H1 (cell line): ENCODE results near the gene SCN2B. TPM values are rescaled to one million over a fixed set of nuclear protein-coding genes. Genes with fewer than 3 reads are reported as not detected.

Experiments
- CTCF ChIA-PET: fragments of 300-600 bp; sonication (Branson Sonifier 250); formaldehyde crosslinking; loops from one replicate; lab custom pipeline; 2021; ENCODE audit not compliant: partially characterized antibody; lab: Charles Lee
- POLR2A ChIA-PET: fragments of 300-600 bp; sonication (Branson Sonifier 250); formaldehyde crosslinking; loops from one replicate; lab custom pipeline; 2021; ENCODE audit warnings: inconsistent platforms; ENCODE audit not compliant: partially characterized antibody; lab: Charles Lee
- DNase-seq, 2 experiments: peaks; one replicate each; pipeline versions ENCODE4 v3.0.0 to v3.0.0-alpha.2; 2010 to 2022; ENCODE audit warnings: low spot score in 2 of 2, low read depth in 1 of 2, mixed read lengths in 1 of 2
- FAIRE-seq: peaks from 2 replicates; lab custom pipeline; 2011; peaks lifted over from hg19 to GRCh38; lab: Jason Lieb, UNC
- H2AFZ ChIP-seq: 2 replicates; pipeline ENCODE4 v1.8.1; 2012; ENCODE audit warnings: low read length, inconsistent platforms
- H2AK5ac ChIP-seq: 2 replicates; pipeline ENCODE4 v1.6.1; 2013; ENCODE audit warnings: low read depth, low read length
- H2BK120ac ChIP-seq: replicated peaks from 2 replicates; pipeline ENCODE3; 2013; ENCODE audit warnings: low read depth, low read length, inconsistent platforms
- H2BK12ac ChIP-seq: 2 replicates; pipeline ENCODE4 v1.6.1; 2013; ENCODE audit warnings: low read depth, low read length
- H2BK15ac ChIP-seq: 2 replicates; pipeline ENCODE4 v1.6.1; 2013; ENCODE audit warnings: low read length
- H2BK20ac ChIP-seq: 2 replicates; pipeline ENCODE4 v1.6.1; 2013; ENCODE audit warnings: low read length
- H2BK5ac ChIP-seq: 2 replicates; pipeline ENCODE4 v1.6.1; 2013; ENCODE audit warnings: low read depth, low read length
- H3K14ac ChIP-seq: 2 replicates; pipeline ENCODE4 v1.6.1; 2013; ENCODE audit warnings: inconsistent platforms; ENCODE audit not compliant: insufficient read length
- H3K18ac ChIP-seq: 2 replicates; pipeline ENCODE4 v1.6.1; 2013; ENCODE audit warnings: low read length; ENCODE audit errors: extremely low read depth
- H3K23ac ChIP-seq: 2 replicates; pipeline ENCODE4 v1.6.1; 2013; ENCODE audit warnings: inconsistent platforms; ENCODE audit not compliant: insufficient read length
- H3K23me2 ChIP-seq: 2 replicates; pipeline ENCODE4 v1.6.1; 2013; ENCODE audit warnings: low read depth, low read length
- H3K27ac ChIP-seq: 2 replicates; pipeline ENCODE4 v1.6.1; 2011; ENCODE audit warnings: low read depth, low read length, inconsistent platforms
- H3K27me3 ChIP-seq, 4 experiments: replicated peaks in 1 of 4; 1 replicate in 1 of 4; 2 replicates in 3 of 4; pipeline versions ENCODE4 v1.6.1 to v1.8.1; 2011 to 2013; ENCODE audit warnings: low read length in 3 of 4, mild to moderate bottlenecking in 3 of 4, inconsistent platforms in 2 of 4, mixed read lengths in 2 of 4, moderate library complexity in 1 of 4; ENCODE audit not compliant: control insufficient read depth in 3 of 4, insufficient read depth in 3 of 4; ENCODE audit errors: extremely low read depth in 1 of 4
- H3K36me3 ChIP-seq, 4 experiments: 2 replicates each; pipeline versions ENCODE4 v1.6.1 to v1.8.1; 2011 to 2013; ENCODE audit warnings: mild to moderate bottlenecking in 4 of 4, low read length in 3 of 4, moderate library complexity in 2 of 4, control low read depth in 1 of 4, inconsistent platforms in 1 of 4; ENCODE audit not compliant: insufficient read depth in 4 of 4, control insufficient read depth in 2 of 4
- H3K4ac ChIP-seq: replicated peaks from 2 replicates; pipeline ENCODE3; 2013; ENCODE audit warnings: low read length, low read depth, mixed read lengths, inconsistent platforms; ENCODE audit not compliant: insufficient read length
- H3K4me1 ChIP-seq, 4 experiments: replicated peaks in 1 of 4; 1 replicate in 1 of 4; 2 replicates in 3 of 4; pipeline versions ENCODE4 v1.6.1 to v1.8.1; 2011 to 2013; ENCODE audit warnings: low read length in 3 of 4, inconsistent platforms in 2 of 4, mixed read lengths in 1 of 4; ENCODE audit not compliant: insufficient read depth in 4 of 4, control insufficient read depth in 3 of 4
- H3K4me2 ChIP-seq, 2 experiments: 2 replicates each; pipeline versions ENCODE4 v1.6.1 to v1.8.1; 2011 to 2013; ENCODE audit warnings: low read depth in 2 of 2, low read length in 2 of 2, control low read depth in 1 of 2, inconsistent platforms in 1 of 2, mild to moderate bottlenecking in 1 of 2; ENCODE audit not compliant: insufficient read depth in 1 of 2
- H3K4me3 ChIP-seq, 4 experiments: fragments of 200-600, 300-600 bp in 1 of 4; sonication (generic), shearing (Covaris generic), sonication (Bioruptor Twin) in 1 of 4; 2 replicates each; pipeline versions ENCODE4 v1.5.1 to v1.8.1; 2011 to 2016; ENCODE audit warnings: low read length in 4 of 4, low read depth in 3 of 4, control low read depth in 2 of 4, inconsistent platforms in 2 of 4, mild to moderate bottlenecking in 2 of 4, mixed read lengths in 1 of 4, moderate library complexity in 1 of 4; ENCODE audit not compliant: insufficient read depth in 2 of 4; ENCODE audit errors: extremely low read depth in 1 of 4
- H3K56ac ChIP-seq: replicated peaks from 2 replicates; pipeline ENCODE3; 2013; ENCODE audit warnings: low read depth, mild to moderate bottlenecking, mixed read lengths, low read length, inconsistent platforms; ENCODE audit not compliant: insufficient read length
- H3K79me1 ChIP-seq: 2 replicates; pipeline ENCODE4 v1.6.1; 2013; ENCODE audit warnings: low read depth, low read length, control low read depth
- H3K79me2 ChIP-seq, 2 experiments: 2 replicates each; pipeline versions ENCODE4 v1.6.1 to v1.8.1; 2012 to 2013; ENCODE audit warnings: low read length in 2 of 2, mild to moderate bottlenecking in 2 of 2, inconsistent platforms in 1 of 2; ENCODE audit not compliant: insufficient read depth in 2 of 2, control insufficient read depth in 1 of 2
- H3K9ac ChIP-seq, 4 experiments: replicated peaks in 1 of 4; 1 replicate in 1 of 4; 2 replicates in 3 of 4; pipeline versions ENCODE4 v1.6.1 to v1.8.1; 2011 to 2013; ENCODE audit warnings: low read depth in 3 of 4, low read length in 3 of 4, control low read depth in 2 of 4, mild to moderate bottlenecking in 2 of 4, moderate library complexity in 2 of 4, inconsistent platforms in 1 of 4; ENCODE audit errors: extremely low read depth in 1 of 4
- H3K9me3 ChIP-seq, 2 experiments: 2 replicates each; pipeline versions ENCODE4 v1.6.1 to v1.8.1; 2012 to 2013; ENCODE audit warnings: mild to moderate bottlenecking in 2 of 2, moderate library complexity in 2 of 2, control low read depth in 1 of 2, inconsistent platforms in 1 of 2, low read depth in 1 of 2, low read length in 1 of 2, mixed read lengths in 1 of 2; ENCODE audit not compliant: insufficient read depth in 2 of 2
- H4K20me1 ChIP-seq, 2 experiments: replicated peaks in 1 of 2; 2 replicates each; pipeline versions ENCODE3 to v1.8.1; 2011 to 2013; ENCODE audit warnings: inconsistent platforms in 2 of 2, low read length in 2 of 2, mild to moderate bottlenecking in 1 of 2; ENCODE audit not compliant: insufficient read depth in 2 of 2, control insufficient read depth in 1 of 2
- H4K5ac ChIP-seq: 2 replicates; pipeline ENCODE4 v1.6.1; 2013; ENCODE audit warnings: low read length, low read depth, mixed read lengths, inconsistent platforms; ENCODE audit not compliant: insufficient read length
- H4K8ac ChIP-seq: 2 replicates; pipeline ENCODE4 v1.8.0; 2013; ENCODE audit warnings: mild to moderate bottlenecking, moderate library complexity, low read length, inconsistent platforms; ENCODE audit not compliant: insufficient read depth; ENCODE audit errors: extremely low read depth
- H4K91ac ChIP-seq: replicated peaks from 2 replicates; pipeline ENCODE3; 2013; ENCODE audit warnings: low read length, mixed read lengths, inconsistent platforms; ENCODE audit not compliant: insufficient read length
- ATF3 ChIP-seq: IDR thresholded peaks from 2 replicates; pipeline ENCODE4 v1.6.1; 2011; ENCODE audit warnings: low read depth, mild to moderate bottlenecking, low read length; ENCODE audit not compliant: insufficient read depth
- BCL11A ChIP-seq, 2 experiments: IDR thresholded peaks; one replicate each; pipeline ENCODE4 v1.6.1; 2011; ENCODE audit warnings: low read depth in 2 of 2, low read length in 2 of 2, mild to moderate bottlenecking in 2 of 2
- CHD2 ChIP-seq: IDR thresholded peaks from 2 replicates; pipeline ENCODE4 v1.6.1; 2012; ENCODE audit warnings: low read length, improper control_type of control experiment
- CREB1 ChIP-seq: IDR thresholded peaks from 2 replicates; pipeline ENCODE4 v1.6.1; 2012; ENCODE audit warnings: inconsistent platforms
- HDAC2 ChIP-seq, 2 experiments: fragments of 300-600 bp in 1 of 2; sonication (generic) in 1 of 2; IDR thresholded peaks; 2 replicates each; pipeline ENCODE4 v1.6.1; 2011 to 2012; ENCODE audit warnings: low read depth in 2 of 2, low read length in 2 of 2, mild to moderate bottlenecking in 2 of 2, moderate library complexity in 2 of 2, borderline replicate concordance in 1 of 2, inconsistent platforms in 1 of 2
- JUN ChIP-seq: IDR thresholded peaks from 2 replicates; pipeline ENCODE4 v1.6.1; 2011; ENCODE audit warnings: low read depth, mild to moderate bottlenecking, improper control_type of control experiment, low read length
- JUND ChIP-seq: IDR thresholded peaks from 2 replicates; pipeline ENCODE4 v1.6.1; 2011; ENCODE audit warnings: mild to moderate bottlenecking, improper control_type of control experiment, low read length
- KDM5A ChIP-seq: fragments of 200-600 bp; IDR thresholded peaks from 2 replicates; pipeline ENCODE4 v1.7.1; 2012; ENCODE audit warnings: mild to moderate bottlenecking, low read length, inconsistent platforms, mixed read lengths
- MAFK ChIP-seq: IDR thresholded peaks from 2 replicates; pipeline ENCODE4 v1.6.1; 2012; ENCODE audit warnings: low read depth, mild to moderate bottlenecking, improper control_type of control experiment, low read length
- SIN3A ChIP-seq, 2 experiments: IDR thresholded peaks in 1 of 2; conservative IDR thresholded peaks in 1 of 2; 2 replicates each; pipeline ENCODE4 v1.6.1; 2011 to 2012; ENCODE audit warnings: low read length in 2 of 2, improper control_type of control experiment in 1 of 2, low read depth in 1 of 2, mild to moderate bottlenecking in 1 of 2
- SP4 ChIP-seq: IDR thresholded peaks from 2 replicates; pipeline ENCODE4 v1.6.1; 2012; ENCODE audit warnings: low read length, inconsistent platforms
- TAF1 ChIP-seq: IDR thresholded peaks from 2 replicates; pipeline ENCODE4 v1.6.1; 2011; ENCODE audit warnings: mild to moderate bottlenecking, low read depth, low read length
- WGBS, 2 experiments: shearing (Covaris generic) in 1 of 2; methylation state at CpG; one replicate each; pipeline versions ENCODE4 v1.1.6 to v1.1.7; 2013 to 2015; ENCODE audit warnings: low lambda C conversion rate in 2 of 2, mixed read lengths in 2 of 2, inconsistent platforms in 1 of 2, low coverage in 1 of 2, missing lambda C conversion rate in 1 of 2; ENCODE audit not compliant: insufficient replicate concordance in 2 of 2, insufficient coverage in 1 of 2, insufficient read length in 1 of 2; ENCODE audit errors: extremely low coverage in 1 of 2, missing lambda C conversion rate in 1 of 2; 5-methylcytosine and 5-hydroxymethylcytosine counted together
- polyA plus RNA-seq, 7 experiments: library from polyadenylated mRNA; depleted of rRNA in 3 of 7; stranded (reverse) in 5 of 7; unstranded in 2 of 7; fragments of >200 nt in 5 of 7; fragments of 200-250 nt in 2 of 7; gene quantifications; 1 replicate in 5 of 7; 2 replicates in 1 of 7; 4 replicates in 1 of 7; pipeline versions ENCODE4 v1.2.1 to v1.2.3, GENCODE V29; 2011 to 2013; ENCODE audit warnings: missing spikeins in 2 of 7, mixed read lengths in 2 of 7
- total RNA-seq: library from RNA; stranded (reverse); fragmentation: NEBNext Ultra II Directional; extraction: Animal tissue kit (Norgen Biotek cat#: 25700); gene quantifications from 2 replicates; pipeline ENCODE4 v1.2.1, GENCODE V29; 2021
- TF ChIP-seq, protein P1 (sequence below): IDR thresholded peaks from 2 replicates; pipeline ENCODE4 v1.6.1; 2012; ENCODE audit warnings: inconsistent platforms

Gene SCN2B
- total and polyA plus RNA-seq, 2 of the 8 experiments (the other 6 are each of a cell fraction or from before 2014, with no cell fraction given): 0.14 to 0.24 TPM

GRCh38 chr11:118206391-118207031 is 30.1 kb upstream of the SCN2B start:
- no peak overlapping the region for H2BK20ac ChIP-seq
- no peak overlapping the region for H3K56ac ChIP-seq
- H3K4me3 ChIP-seq: no peak overlapping the region
- no peak overlapping the region for H2BK12ac ChIP-seq
- peaks cover 0 to 2% (median under 1%) of the 10 kb centered on the region in 4 experiments; a peak in 2 of 7 replicates for H3K27me3 ChIP-seq
- H4K8ac ChIP-seq: no peak overlapping the region
- POLR2A ChIA-PET: no interaction called here
- no peak overlapping the region for H4K91ac ChIP-seq
- H2BK5ac ChIP-seq: no peak overlapping the region
- H3K79me2 ChIP-seq: no peaks in the 10 kb centered on the region
- no peak overlapping the region for H3K4ac ChIP-seq
- H4K5ac ChIP-seq: no peak overlapping the region
- no peaks in the 10 kb centered on the region for H4K20me1 ChIP-seq
- 0 out of 2 replicates have a peak, but pooled peaks cover 2% of the 10 kb centered on the region for H3K23me2 ChIP-seq
- H3K23ac ChIP-seq: no peak overlapping the region
- CTCF ChIA-PET: no interaction called here
- H3K27ac ChIP-seq: no peak overlapping the region
- no peak overlapping the region for H2BK120ac ChIP-seq
- no peak overlapping the region for H3K18ac ChIP-seq
- no peak overlapping the region for H2BK15ac ChIP-seq
- H3K4me1 ChIP-seq: peaks cover 3 to 10% (median 8%) of the 10 kb centered on the region in 4 experiments; a peak in 4 of 7 replicates
- DNase-seq (no peak), FAIRE-seq (no peak)
- H3K9me3 ChIP-seq: no peaks in the 10 kb centered on the region
- no peak overlapping the region for H2AK5ac ChIP-seq
- WGBS, 2 experiments: 82% methylated on average over 1 of the region's 1 CpG; no CpG with 5 or more reads in 1 of the 2 experiments
- no peak overlapping the region for H2AFZ ChIP-seq
- no peaks in the 10 kb centered on the region for H3K79me1 ChIP-seq
- no peak overlapping the region for H3K9ac ChIP-seq
- no peak overlapping the region for H3K14ac ChIP-seq
- no peaks in the 10 kb centered on the region for H3K36me3 ChIP-seq
- no peak overlapping the region for H3K4me2 ChIP-seq
- no peak for TF ChIP-seq SP4
- TF ChIP-seq SIN3A (conservative IDR thresholded peaks at IDR 0.05 in 1 of 2, IDR thresholded peaks at IDR 0.05 in 1 of 2; ENCODE audit: low read depth in 1 of 2, low read length in 2 of 2): no peak
- TF ChIP-seq JUND: no peak
- no peak for TF ChIP-seq HDAC2 (IDR thresholded peaks at IDR 0.05; ENCODE audit: borderline replicate concordance in 1 of 2, low read depth in 2 of 2, low read length in 2 of 2)
- no peak for TF ChIP-seq ATF3
- TF ChIP-seq MAFK: no peak
- TF ChIP-seq, protein P1, sequence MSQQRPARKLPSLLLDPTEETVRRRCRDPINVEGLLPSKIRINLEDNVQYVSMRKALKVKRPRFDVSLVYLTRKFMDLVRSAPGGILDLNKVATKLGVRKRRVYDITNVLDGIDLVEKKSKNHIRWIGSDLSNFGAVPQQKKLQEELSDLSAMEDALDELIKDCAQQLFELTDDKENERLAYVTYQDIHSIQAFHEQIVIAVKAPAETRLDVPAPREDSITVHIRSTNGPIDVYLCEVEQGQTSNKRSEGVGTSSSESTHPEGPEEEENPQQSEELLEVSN: no peak
- no peak for TF ChIP-seq TAF1
- no peak for TF ChIP-seq JUN
- TF ChIP-seq CHD2: no peak
- TF ChIP-seq CREB1: no peak
- no peak for TF ChIP-seq BCL11A (IDR thresholded peaks at IDR 0.05; ENCODE audit: low read depth in 2 of 2, low read length in 2 of 2)
- TF ChIP-seq KDM5A: no peak
